Ovary (tissue), 9 donors: ENCODE measurements around the gene CAPN9. TPM values are rescaled to one million over a fixed set of nuclear protein-coding genes. Genes with fewer than 3 reads are reported as not detected.
A peak's percentile ranks its signal among the peaks of the same experiment; 100 is the strongest.

Experiments used
- DNase-seq, 5 donors: peaks; one replicate each; pipeline ENCODE4 v3.0.0-alpha.2; 2019 to 2020
- H3K27ac ChIP-seq, 2 donors: fragments of 200-600 bp; one replicate each; pipeline versions ENCODE4 v1.5.1 to v1.8.0; 2019 to 2022
- H3K27me3 ChIP-seq: fragments of 200-600 bp; one replicate; pipeline ENCODE4 v1.8.0; 2022
- H3K36me3 ChIP-seq: fragments of 200-600 bp; sonication (generic); one replicate; pipeline ENCODE4 v1.5.1; 2019
- H3K4me1 ChIP-seq: one replicate; pipeline ENCODE4 v1.8.1; 2013; ENCODE audit warnings: mild to moderate bottlenecking, moderate library complexity; ENCODE audit not compliant: insufficient read depth
- H3K4me3 ChIP-seq: fragments of 200-600 bp; sonication (generic); one replicate; pipeline ENCODE4 v1.5.1; 2017
- H3K9me3 ChIP-seq, 2 donors: fragments of 200-600 bp in 1 of 2; sonication (generic) in 1 of 2; one replicate each; pipeline versions ENCODE4 v1.5.1 to v1.8.1; 2013 to 2019; ENCODE audit warnings: mild to moderate bottlenecking in 1 of 2, moderate library complexity in 1 of 2
- CTCF ChIP-seq, 3 donors: fragments of 450-650 bp in 2 of 3; fragments of 200-600 bp in 1 of 3; IDR thresholded peaks; one replicate each; pipeline versions ENCODE4 v1.5.1 to v1.8.0; 2016 to 2022; ENCODE audit warnings: antibody characterized with exemption in 3 of 3, mild to moderate bottlenecking in 1 of 3
- EP300 ChIP-seq: sonication (generic); formaldehyde crosslinking; IDR thresholded peaks from one replicate; pipeline ENCODE4 v1.6.1; 2017; ENCODE audit warnings: antibody characterized with exemption
- POLR2A ChIP-seq: fragments of 450-650 bp; IDR thresholded peaks from one replicate; pipeline ENCODE4 v1.6.1; 2017; ENCODE audit warnings: antibody characterized with exemption, mild to moderate bottlenecking, moderate library complexity
- WGBS, 3 donors: extraction: QIAGEN DNeasy Blood & Tissue Kit in 1 of 3; methylation state at CpG; one replicate each; pipeline versions ENCODE4 v1.1.5 to v1.1.7; 2013 to 2017; 5-methylcytosine and 5-hydroxymethylcytosine counted together
- intact Hi-C, 4 donors: fragments of 100-400 bp; cut with DNase I; formaldehyde crosslinking; loops; one replicate each; pipeline versions ENCODE4 v1.11.0 to v1.15.1; 2022 to 2023
- polyA plus RNA-seq, 2 donors: library from polyadenylated mRNA; stranded (reverse); fragments of 200-250 nt in 1 of 2; fragments of 350-450 nt in 1 of 2; fragmentation: Illumina TruSeq in 1 of 2; extraction: RNeasy Lipid Tissue Mini Kit (QIAGEN cat#74804) in 1 of 2; gene quantifications; one replicate each; pipeline ENCODE4 v1.2.3, GENCODE V29; 2013 to 2014
- total RNA-seq, 7 donors: library from RNA; depleted of rRNA in 2 of 7; stranded (reverse); fragments of >200 nt in 2 of 7; fragmentation: NEBNext Ultra II Directional in 3 of 7; extraction: Animal tissue kit (Norgen Biotek cat#: 25700) in 3 of 7; gene quantifications; one replicate each; pipeline versions ENCODE4 v1.1.0 to v1.2.4, GENCODE V29; 2016 to 2023
- donor health status: DM: no; HTN: no; CAD: no; lungs with moderate emphysema.
- donor health status: DM: no; HTN: no; CAD: no.
- donor health status: Bipolar disorder and iron deficiency.
- donor health status: DM: yes; HTN: yes; CAD: no.
- donor health status: DM: no; HTN: no; CAD: no.
- donor health status: DM: yes; HTN: yes; CAD: no.

The CAPN9 gene
- total and polyA plus RNA-seq, 9 donors: 0.08 to 2.5 (median 0.29) TPM; not detected in 1

GRCh38 chr1:230807029-230807428 is 59.8 kb downstream of the CAPN9 start:
- TF ChIP-seq CTCF (IDR thresholded peaks at IDR 0.05) (no peak), EP300 (no peak), POLR2A (no peak)
- Histone ChIP-seq H3K9me3 (no peaks in the 10 kb centered on the region), H3K4me3 (no peak overlapping the region), H3K4me1 (peaks cover 2% of the 10 kb centered on the region), H3K27ac (no peak overlapping the region), H3K36me3 (no peaks in the 10 kb centered on the region), H3K27me3 (no peaks in the 10 kb centered on the region)
- 94 to 100% (median 98%) methylated on average over 5 of the region's 5 CpGs for WGBS, 3 donors
- no peak for DNase-seq
- intact Hi-C loops: loop anchor here in 1 of 4 donors (10.0 kb wide), 1 partner anchor 58 kb away; the partner anchor contains the start of gene C1orf198

GRCh38 chr1:230807561-230808280 is 60.5 kb downstream of the CAPN9 start:
- peaks cover 2% of the 10 kb centered on the region for H3K4me1 ChIP-seq
- 37 to 43% (median 38%) methylated on average over 3 of the region's 3 CpGs for WGBS, 3 donors
- intact Hi-C loops: loop anchor here in 1 of 4 donors (10.0 kb wide), 1 partner anchor 57 kb away; the partner anchor contains the start of gene C1orf198
- H3K27ac ChIP-seq: peak overlapping the region in 1 of 2 donors; percentile 23
- no peak overlapping the region for H3K4me3 ChIP-seq
- H3K36me3 ChIP-seq: no peaks in the 10 kb centered on the region
- no peaks in the 10 kb centered on the region for H3K9me3 ChIP-seq
- no peak for DNase-seq
- TF ChIP-seq CTCF (IDR thresholded peaks at IDR 0.05): no peak
- no peak for TF ChIP-seq EP300
- TF ChIP-seq POLR2A: no peak
- no peaks in the 10 kb centered on the region for H3K27me3 ChIP-seq

- H3K4me3 ChIP-seq: no peak overlapping the region
- DNase-seq: no peak
- WGBS, 3 donors: 16 to 23% (median 22%) methylated on average over 4 of the region's 4 CpGs
- H3K9me3 ChIP-seq: no peaks in the 10 kb centered on the region
- H3K27ac ChIP-seq: peak overlapping the region in 1 of 2 donors; percentile 23
- peaks cover 2% of the 10 kb centered on the region for H3K4me1 ChIP-seq
- H3K36me3 ChIP-seq: no peaks in the 10 kb centered on the region
- intact Hi-C loops: loop anchor here in 1 of 4 donors (10.0 kb wide), 1 partner anchor 56 kb away; the partner anchor contains the start of gene C1orf198
- TF ChIP-seq EP300 (no peak), CTCF (IDR thresholded peaks at IDR 0.05) (no peak), POLR2A (no peak)
- no peaks in the 10 kb centered on the region for H3K27me3 ChIP-seq
These were observed 61.2 kb downstream of the CAPN9 start for GRCh38 chr1:230808281-230808872.

- DNase-seq: no peak
- Histone ChIP-seq H3K4me3 (no peak overlapping the region), H3K27ac (no peak overlapping the region), H3K4me1 (peaks cover 2% of the 10 kb centered on the region), H3K36me3 (no peaks in the 10 kb centered on the region), H3K9me3 (no peaks in the 10 kb centered on the region), H3K27me3 (no peaks in the 10 kb centered on the region)
- no peak for TF ChIP-seq EP300
- no peak for TF ChIP-seq POLR2A
- no peak for TF ChIP-seq CTCF (IDR thresholded peaks at IDR 0.05)
- intact Hi-C loops: loop anchor here in 1 of 4 donors (10.0 kb wide), 1 partner anchor 55 kb away; the partner anchor contains the start of gene C1orf198
- 90 to 96% (median 93%) methylated on average over 8 of the region's 8 CpGs for WGBS, 3 donors
These were observed 62.2 kb downstream of the CAPN9 start for GRCh38 chr1:230809256-230809990.
